Measurements from ENCODE around the gene COL28A1. TPM values are rescaled to one million over a fixed set of nuclear protein-coding genes. Genes with fewer than 3 reads are reported as not detected.

COL28A1 gene
- total RNA-seq, 1 experiment from 2014 or later = 0.26 TPM

DNA sequence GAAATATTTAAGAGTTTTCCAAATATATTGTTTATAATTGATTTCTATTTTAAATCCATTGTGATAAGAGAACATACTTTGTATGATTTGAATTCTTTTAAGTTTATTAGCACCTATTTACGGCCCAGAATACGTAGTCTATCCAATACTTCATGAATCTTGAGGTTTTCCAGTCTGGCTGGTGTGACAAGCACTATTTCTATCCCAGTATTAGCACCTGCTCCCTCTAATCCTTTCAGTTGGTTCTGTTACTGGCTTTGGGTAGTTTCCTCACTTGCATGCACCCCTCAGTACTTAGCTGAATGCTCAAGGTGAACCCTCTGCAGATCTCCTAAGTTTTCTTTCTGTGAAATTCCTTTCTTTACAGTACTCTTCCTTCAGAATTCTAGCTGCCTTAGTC, 186.5 kb downstream of the COL28A1 start:
- no peak overlapping the region for H3K9ac ChIP-seq (ENCODE audit: low read length)
- 0 out of 2 replicates have a peak, but pooled peaks cover 6% of the 10 kb centered on the region for H3K4me1 ChIP-seq (ENCODE audit: insufficient read depth, low read length)
- POLR2A ChIA-PET (ENCODE audit: unreplicated experiment) = no interaction called here
- no peaks in the 10 kb centered on the region for H3F3A ChIP-seq (ENCODE audit: low read length, unreplicated experiment)
- DNase-seq = no peak
- H3K36me3 ChIP-seq (ENCODE audit: low read depth, low read length) = no peaks in the 10 kb centered on the region
- H3K4me3 ChIP-seq (ENCODE audit: low read length) = no peak overlapping the region
- no peaks in the 10 kb centered on the region for H3K9me3 ChIP-seq (ENCODE audit: low read length)
- no peaks in the 10 kb centered on the region for H3K79me2 ChIP-seq (ENCODE audit: low read length)
- H4K20me1 ChIP-seq (ENCODE audit: low read length) = no peaks in the 10 kb centered on the region
- no peak for ATAC-seq
- intact Hi-C loops (cut with micrococcal nuclease) = no loop called here
- H3K4me2 ChIP-seq (ENCODE audit: low read length) = no peak overlapping the region
- no peaks in the 10 kb centered on the region for H3K9me2 ChIP-seq (replicated peaks; ENCODE audit: low read length)
- no TSS peak for BruUV-seq (replicated peaks)
- H3K27ac ChIP-seq (ENCODE audit: low read length) = no peak overlapping the region
- H2AFZ ChIP-seq (ENCODE audit: low read length) = no peak overlapping the region
- CTCF ChIA-PET = no interaction called here
- H3K27me3 ChIP-seq (ENCODE audit: low read length) = no peaks in the 10 kb centered on the region
- no peak for TF ChIP-seq CTCF (conservative IDR thresholded peaks at IDR 0.05; ENCODE audit: low read depth, low read length)
- TF ChIP-seq EZH2 (IDR thresholded peaks at IDR 0.05; ENCODE audit: low read length, unreplicated experiment) = no peak
- no peak for TF ChIP-seq EZH2phosphoT487 (IDR thresholded peaks at IDR 0.05; ENCODE audit: borderline replicate concordance, low read length)

- no peaks in the 10 kb centered on the region for H3K36me3 ChIP-seq (ENCODE audit: low read depth, low read length)
- no peak overlapping the region for H3K9ac ChIP-seq (ENCODE audit: low read length)
- no peaks in the 10 kb centered on the region for H3K79me2 ChIP-seq (ENCODE audit: low read length)
- no TSS peak for BruUV-seq (replicated peaks)
- no peak for DNase-seq
- no peak for ATAC-seq
- POLR2A ChIA-PET (ENCODE audit: unreplicated experiment) = no interaction called here
- H3K4me2 ChIP-seq (ENCODE audit: low read length) = no peak overlapping the region
- no peak overlapping the region for H3K27ac ChIP-seq (ENCODE audit: low read length)
- H2AFZ ChIP-seq (ENCODE audit: low read length) = no peak overlapping the region
- H3F3A ChIP-seq (ENCODE audit: low read length, unreplicated experiment) = no peaks in the 10 kb centered on the region
- no peaks in the 10 kb centered on the region for H3K9me3 ChIP-seq (ENCODE audit: low read length)
- H3K27me3 ChIP-seq (ENCODE audit: low read length) = no peaks in the 10 kb centered on the region
- TF ChIP-seq EZH2 (IDR thresholded peaks at IDR 0.05; ENCODE audit: low read length, unreplicated experiment) (no peak), CTCF (conservative IDR thresholded peaks at IDR 0.05; ENCODE audit: low read depth, low read length) (no peak), EZH2phosphoT487 (IDR thresholded peaks at IDR 0.05; ENCODE audit: borderline replicate concordance, low read length) (no peak)
- H3K4me1 ChIP-seq (ENCODE audit: insufficient read depth, low read length) = no peaks in the 10 kb centered on the region
- intact Hi-C loops (cut with micrococcal nuclease) = no loop called here
- H3K9me2 ChIP-seq (replicated peaks; ENCODE audit: low read length) = no peaks in the 10 kb centered on the region
- no peak overlapping the region for H3K4me3 ChIP-seq (ENCODE audit: low read length)
- no peaks in the 10 kb centered on the region for H4K20me1 ChIP-seq (ENCODE audit: low read length)
- CTCF ChIA-PET = no interaction called here
Observed at GRCh38 chr7:7347045-7347444, 188.6 kb downstream of the COL28A1 start.

DNA sequence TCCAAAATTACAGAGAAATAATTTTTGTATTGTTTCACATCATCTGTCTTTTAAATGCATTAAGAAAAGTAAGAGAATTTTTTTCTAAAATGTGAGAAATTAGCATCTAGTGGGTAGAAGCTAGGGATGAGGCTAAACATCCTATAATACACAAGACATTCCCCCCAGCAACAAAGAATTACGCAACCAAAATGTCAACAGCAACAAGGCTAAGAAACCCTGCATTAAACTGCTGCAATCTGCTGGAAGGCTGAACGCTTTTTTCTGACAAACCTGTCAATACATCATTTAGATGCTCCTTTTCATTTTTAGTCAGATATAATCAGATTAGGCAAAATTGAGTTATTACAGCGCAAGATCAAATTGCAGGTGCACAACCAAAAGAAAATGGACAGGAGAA, 191.1 kb downstream of the COL28A1 start:
- Histone ChIP-seq H3K36me3 (ENCODE audit: low read depth, low read length) (no peaks in the 10 kb centered on the region), H3K4me1 (ENCODE audit: insufficient read depth, low read length) (no peaks in the 10 kb centered on the region), H3K79me2 (ENCODE audit: low read length) (no peaks in the 10 kb centered on the region), H3K4me2 (ENCODE audit: low read length) (no peak overlapping the region), H3K27ac (ENCODE audit: low read length) (no peak overlapping the region), H4K20me1 (ENCODE audit: low read length) (no peaks in the 10 kb centered on the region), H3K27me3 (ENCODE audit: low read length) (no peaks in the 10 kb centered on the region), H3K9me2 (replicated peaks; ENCODE audit: low read length) (no peaks in the 10 kb centered on the region), H3K9ac (ENCODE audit: low read length) (no peak overlapping the region), H3K9me3 (ENCODE audit: low read length) (no peaks in the 10 kb centered on the region), H3K4me3 (ENCODE audit: low read length) (no peak overlapping the region), H2AFZ (ENCODE audit: low read length) (no peak overlapping the region), H3F3A (ENCODE audit: low read length, unreplicated experiment) (no peaks in the 10 kb centered on the region)
- DNase-seq = no peak
- CTCF ChIA-PET = no interaction called here
- intact Hi-C loops (cut with micrococcal nuclease) = no loop called here
- no peak for ATAC-seq
- TF ChIP-seq EZH2 (IDR thresholded peaks at IDR 0.05; ENCODE audit: low read length, unreplicated experiment) = no peak
- no peak for TF ChIP-seq CTCF (conservative IDR thresholded peaks at IDR 0.05; ENCODE audit: low read depth, low read length)
- no peak for TF ChIP-seq EZH2phosphoT487 (IDR thresholded peaks at IDR 0.05; ENCODE audit: borderline replicate concordance, low read length)
- BruUV-seq (replicated peaks) = no TSS peak
- POLR2A ChIA-PET (ENCODE audit: unreplicated experiment) = no interaction called here
